Heart left ventricle (tissue), 16 donors: ENCODE data around the gene SCRT2. TPM values are rescaled to one million over a fixed set of nuclear protein-coding genes. Genes with fewer than 3 reads are reported as not detected.
A peak's percentile ranks its signal among the peaks of the same experiment; 100 is the strongest.

Experiments
- ATAC-seq, 4 donors: fragments of 200-7000 bp; cut with Tn5 transposase; one replicate each; pipeline ENCODE4 v1.9.1; 2020 to 2022; ENCODE audit warnings: moderate library complexity in 4 of 4, mild to moderate bottlenecking in 3 of 4, moderate number of reproducible peaks in 1 of 4
- DNase-seq, 5 donors: peaks; one replicate each; pipeline ENCODE4 v3.0.0-alpha.2; 2020
- H3K27ac ChIP-seq, 12 donors: fragments of 200-600 bp; sonication (generic) in 4 of 12; one replicate each; pipeline versions ENCODE4 v1.5.0 to v1.8.0; 2016 to 2022; ENCODE audit warnings: mild to moderate bottlenecking in 2 of 12
- H3K27me3 ChIP-seq, 9 donors: fragments of 200-600 bp; sonication (generic) in 2 of 9; one replicate each; pipeline versions ENCODE4 v1.5.1 to v1.8.0; 2016 to 2022; ENCODE audit warnings: mild to moderate bottlenecking in 3 of 9
- H3K36me3 ChIP-seq, 9 donors: fragments of 200-600 bp; sonication (generic) in 2 of 9; one replicate each; pipeline versions ENCODE4 v1.5.0 to v1.8.0; 2018 to 2022; ENCODE audit warnings: mild to moderate bottlenecking in 2 of 9
- H3K4me1 ChIP-seq, 12 donors: fragments of 200-600 bp; sonication (generic) in 4 of 12; one replicate each; pipeline versions ENCODE4 v1.5.0 to v1.8.0; 2016 to 2022; ENCODE audit warnings: mild to moderate bottlenecking in 3 of 12
- H3K4me3 ChIP-seq, 12 donors: fragments of 200-600 bp; sonication (generic) in 4 of 12; one replicate each; pipeline versions ENCODE4 v1.5.0 to v1.8.0; 2017 to 2022; ENCODE audit warnings: mild to moderate bottlenecking in 9 of 12, moderate library complexity in 4 of 12
- H3K9me3 ChIP-seq, 12 donors: fragments of 200-600 bp; sonication (generic) in 4 of 12; one replicate each; pipeline versions ENCODE4 v1.5.0 to v1.8.0; 2016 to 2022; ENCODE audit warnings: mild to moderate bottlenecking in 1 of 12
- CTCF ChIP-seq, 12 donors: fragments of 200-600 bp; sonication (generic) in 4 of 12; IDR thresholded peaks; one replicate each; pipeline versions ENCODE4 v1.5.0 to v1.8.0; 2018 to 2022; ENCODE audit warnings: antibody characterized with exemption in 12 of 12, mild to moderate bottlenecking in 5 of 12
- POLR2A ChIP-seq, 2 donors: fragments of 450-650 bp; IDR thresholded peaks; one replicate each; pipeline ENCODE4 v1.6.1; 2017; ENCODE audit warnings: antibody characterized with exemption in 2 of 2, mild to moderate bottlenecking in 2 of 2, moderate library complexity in 2 of 2
- WGBS, 4 donors: extraction: QIAGEN DNeasy Blood & Tissue Kit in 2 of 4; methylation state at CpG; one replicate each; pipeline versions ENCODE4 v1.1.5 to v1.1.7; 2013 to 2018; 5-methylcytosine and 5-hydroxymethylcytosine counted together
- intact Hi-C, 10 donors: fragments of 100-400 bp; cut with DNase I; formaldehyde crosslinking; loops; one replicate each; pipeline versions ENCODE4 v1.11.1 to v1.14.2; 2022
- polyA plus RNA-seq, 2 donors: library from polyadenylated mRNA; stranded (reverse); fragments of 200-250 nt; gene quantifications; one replicate each; pipeline ENCODE4 v1.2.3, GENCODE V29; 2013
- total RNA-seq, 9 donors: library from RNA; depleted of rRNA in 2 of 9; stranded (reverse); fragments of >200 nt in 2 of 9; fragmentation: NEBNext Ultra II Directional in 3 of 9; extraction: Animal tissue kit (Norgen Biotek cat#: 25700) in 3 of 9; gene quantifications; one replicate each; pipeline versions ENCODE4 v1.1.0 to v1.2.4, GENCODE V29; 2016 to 2023
- donor health status: ischemic (EF 13 %, LVEDD 7.1; RV severe dilation, severe dysfunction).
- donor health status: healthy with polysubstance abuse.
- donor health status: DM: no; HTN: yes; CAD: no.
- donor health status: DM: no; HTN: no; CAD: no.
- donor health status: ischemic (EF 25% LVEDD 6.9; RV normal size, moderate dysfunction).
- donor health status: ischemic (EF 25% LVEDD 5.7; RV mildly dilated, moderate dysfunction).
- donor health status: healthy.
- donor health status: DM: yes; HTN: yes; CAD: no.
- donor health status: ischemic (EF 35%, LVEDD 5.7; RV mildly dilated, moderate dysfunction).
- donor health status: nonischemic (EF 11% LVEDD 7.7; RV severe dilation, severe dysfunction).
- donor health status: DM: yes; HTN: yes; CAD: no.
- donor health status: PGD.
- donor health status: ischemic (EF 29% LVEDD 5.4; RV normal size, mild dysfunction).
- donor health status: nonischemic (EF 23%, LVEDD 6.1; RV moderate dilation, normal function).

Gene SCRT2
- total and polyA plus RNA-seq, 11 donors, result not detected

GRCh38 chr20:631101-631500, 44.5 kb downstream of the SCRT2 start:
- no peaks in the 10 kb centered on the region for H3K36me3 ChIP-seq
- peaks cover 0 to 8% (median 0%) of the 10 kb centered on the region in 12 donors for H3K4me1 ChIP-seq
- DNase-seq (no peak), ATAC-seq (no peak)
- intact Hi-C loops, result no loop called here
- no peak for TF ChIP-seq POLR2A (IDR thresholded peaks at IDR 0.05)
- no peak for TF ChIP-seq CTCF (IDR thresholded peaks at IDR 0.05)
- WGBS, 4 donors, result 26 to 69% (median 51%) methylated on average over 1 of the region's 1 CpG
- H3K9me3 ChIP-seq, result peaks cover 0 to 2% (median 0%) of the 10 kb centered on the region in 12 donors
- no peak overlapping the region for H3K4me3 ChIP-seq
- no peak overlapping the region for H3K27ac ChIP-seq
- no peaks in the 10 kb centered on the region for H3K27me3 ChIP-seq

DNA sequence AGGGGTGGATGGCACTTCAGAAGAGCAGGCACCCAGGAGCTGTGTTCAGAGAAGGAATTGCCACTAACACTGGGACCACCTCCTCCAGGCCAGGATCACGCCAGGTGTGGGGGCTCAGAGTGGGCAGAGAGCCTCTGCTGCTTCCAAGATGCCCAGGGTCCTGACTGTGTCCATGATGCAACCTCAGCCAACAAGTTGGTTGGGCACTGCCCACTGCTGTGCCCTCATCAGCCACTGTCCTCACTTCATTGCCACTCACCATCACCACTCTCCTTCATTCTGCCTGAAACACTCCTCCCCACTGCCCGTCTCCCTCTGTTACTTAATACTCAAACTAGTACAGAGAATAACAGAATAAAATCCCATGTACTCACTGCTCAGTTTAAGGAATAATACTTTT, 49.0 kb downstream of the SCRT2 start:
- H3K36me3 ChIP-seq, result no peaks in the 10 kb centered on the region

DNA sequence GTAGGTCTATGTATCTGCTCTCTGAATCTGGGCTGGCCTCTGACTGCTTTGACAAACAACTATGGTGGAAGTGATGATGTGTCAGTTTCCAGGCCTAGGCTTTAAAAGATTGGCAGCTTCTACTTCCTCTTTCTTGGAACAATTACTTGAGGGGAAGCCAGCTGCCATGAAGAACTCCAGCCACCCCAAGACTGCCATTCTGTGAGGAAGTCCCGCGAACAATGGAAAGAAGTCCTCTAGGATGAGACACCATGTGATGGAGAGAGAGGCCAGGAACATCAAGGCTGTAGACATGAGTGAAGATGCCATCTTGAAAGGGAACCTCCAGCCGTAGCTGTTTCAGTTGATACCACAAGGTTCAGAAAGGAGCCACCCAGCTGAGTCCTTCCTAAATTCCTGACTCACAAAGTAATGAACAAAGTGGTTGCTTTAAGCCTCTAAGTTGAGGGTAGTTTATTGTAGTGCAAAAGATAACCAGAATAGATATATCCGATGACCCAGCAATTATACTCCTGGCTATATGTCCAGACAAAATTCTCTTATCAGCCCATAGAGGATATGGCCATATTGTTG, 50.2 kb downstream of the SCRT2 start:
- no peak for TF ChIP-seq POLR2A (IDR thresholded peaks at IDR 0.05)
- TF ChIP-seq CTCF (IDR thresholded peaks at IDR 0.05), result no peak
- no peak for DNase-seq
- H3K27ac ChIP-seq, result peak overlapping the region in 1 of 12 donors; percentile 58
- no peak overlapping the region for H3K4me3 ChIP-seq
- 72 to 82% (median 76%) methylated on average over 4 of the region's 4 CpGs for WGBS, 4 donors
- H3K36me3 ChIP-seq, result no peaks in the 10 kb centered on the region
- peaks cover 0 to 8% (median 0%) of the 10 kb centered on the region in 12 donors for H3K9me3 ChIP-seq
- H3K4me1 ChIP-seq, result peaks cover 0 to 8% (median 1%) of the 10 kb centered on the region in 12 donors
- ATAC-seq, result peak in 1 of 4 donors; percentile 64
- H3K27me3 ChIP-seq, result no peaks in the 10 kb centered on the region
- intact Hi-C loops, result loop anchor here in 1 of 10 donors (2.0 kb wide), 1 partner anchor 15 kb away; the partner anchor contains the start of gene TCF15

More for the DNA sequence above, 49.0 kb downstream of the SCRT2 start:
- intact Hi-C loops, result no loop called here
- ATAC-seq, result no peak
- no peak for TF ChIP-seq POLR2A (IDR thresholded peaks at IDR 0.05)
- no peak for TF ChIP-seq CTCF (IDR thresholded peaks at IDR 0.05)
- Histone ChIP-seq H3K4me1 (peaks cover 0 to 8% (median 0%) of the 10 kb centered on the region in 12 donors), H3K4me3 (no peak overlapping the region), H3K27ac (no peak overlapping the region), H3K9me3 (peaks cover 0 to 8% (median 0%) of the 10 kb centered on the region in 12 donors), H3K27me3 (no peaks in the 10 kb centered on the region)
- DNase-seq, result no peak
- 90 to 92% (median 92%) methylated on average over 2 of the region's 2 CpGs for WGBS, 4 donors

- Histone ChIP-seq H3K4me3 (no peak overlapping the region), H3K36me3 (no peaks in the 10 kb centered on the region), H3K9me3 (peaks cover 0 to 8% (median 0%) of the 10 kb centered on the region in 12 donors), H3K27me3 (no peaks in the 10 kb centered on the region), H3K4me1 (peaks cover 0 to 8% (median 1%) of the 10 kb centered on the region in 12 donors), H3K27ac (no peak overlapping the region)
- DNase-seq (no peak), ATAC-seq (no peak)
- intact Hi-C loops, result loop anchor here in 1 of 10 donors (2.0 kb wide), 1 partner anchor 13 kb away; the partner anchor contains the start of gene TCF15
- WGBS, 4 donors, result 71 to 91% (median 82%) methylated on average over 4 of the region's 4 CpGs
- no peak for TF ChIP-seq CTCF (IDR thresholded peaks at IDR 0.05)
- no peak for TF ChIP-seq POLR2A (IDR thresholded peaks at IDR 0.05)
Measured at GRCh38 chr20:623704-624103, 51.9 kb downstream of the SCRT2 start.
